Measurements from ENCODE around the gene YIPF6.

DNA sequence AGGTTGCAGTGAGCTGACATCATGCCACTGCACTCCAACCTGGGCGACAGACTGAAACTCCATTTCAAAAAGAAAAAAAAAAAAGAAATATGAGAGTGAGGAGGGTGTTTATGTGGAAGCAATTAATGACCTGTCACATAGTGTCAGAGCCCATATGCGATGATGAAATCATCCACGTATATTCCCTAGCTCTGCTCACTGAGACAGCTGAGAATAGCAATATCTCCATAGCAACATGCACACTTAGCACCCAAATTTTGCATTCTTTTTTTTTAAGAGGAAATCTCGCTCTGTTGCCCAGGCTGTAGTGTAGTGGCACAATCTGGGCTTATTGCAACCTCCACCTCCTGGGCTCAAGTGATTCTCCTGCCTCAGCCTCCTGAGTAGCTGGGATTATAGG lies 34.1 kb upstream of the YIPF6 start:
- TF ChIP-seq CTCF (IDR thresholded peaks at IDR 0.05 in 8 of 11, conservative IDR thresholded peaks at IDR 0.05 in 3 of 11) (no peak), POLR2A (IDR thresholded peaks at IDR 0.05) (no peak), POLR2AphosphoS5 (IDR thresholded peaks at IDR 0.05) (no peak)
